T47D (cell line): ENCODE results near the gene PAMR1.

Source experiments
- DNase-seq, 2 experiments: peaks; one replicate each; pipeline versions ENCODE4 v3.0.0 to v3.0.0-alpha.2; 2011 to 2012; ENCODE audit warnings: low read depth in 1 of 2, low spot score in 1 of 2
- JUND ChIP-seq: IDR thresholded peaks from 2 replicates; pipeline ENCODE4 v1.6.1; 2012; ENCODE audit warnings: low read depth
- in situ Hi-C: cut with HindIII; loops from 2 replicates; pipeline ENCODE4 v1.10.0; 2016; ENCODE audit warnings: low sequenced_read_pairs, low pct_unique_long_range_greater_than_20kb

PAMR1 gene

GRCh38 chr11:35525501-35526175 lies at the start of gene PAMR1:
TSS of gene PAMR1 (minus strand) at chr11:35525616. CDS start at chr11:35525585, 31 bp downstream.
- DNase-seq, result peak; percentile 62 to 68
- in situ Hi-C loops, result no loop called here
- TF ChIP-seq JUND, result no peak

GRCh38 chr11:35571696-35572095 lies 46.3 kb upstream of the PAMR1 start:
- DNase-seq, result peak in 1 of 2 experiments; percentile 43
- in situ Hi-C loops, result no loop called here
- TF ChIP-seq JUND, result peak; percentile 57; the same call in 1 of the 2 replicates

GRCh38 chr11:35567737-35568465 lies 42.5 kb upstream of the PAMR1 start:
- peak; percentile 23 to 97 for DNase-seq
- TF ChIP-seq JUND, result peak; percentile 66
- in situ Hi-C loops, result no loop called here

- no peak for DNase-seq
- TF ChIP-seq JUND, result no peak
- in situ Hi-C loops, result no loop called here
Observed at GRCh38 chr11:35566885-35567284, 41.5 kb upstream of the PAMR1 start.

- in situ Hi-C loops, result no loop called here
- DNase-seq, result no peak
- no peak for TF ChIP-seq JUND
Observed at GRCh38 chr11:35566181-35566580, 40.8 kb upstream of the PAMR1 start.

- TF ChIP-seq JUND, result no peak
- in situ Hi-C loops, result no loop called here
- DNase-seq, result no peak
Observed at GRCh38 chr11:35564245-35564595, 38.8 kb upstream of the PAMR1 start.

GRCh38 chr11:35563484-35564244 lies 38.2 kb upstream of the PAMR1 start:
- in situ Hi-C loops, result no loop called here
- TF ChIP-seq JUND, result no peak
- DNase-seq, result no peak

- in situ Hi-C loops, result no loop called here
- no peak for TF ChIP-seq JUND
- no peak for DNase-seq
Observed at GRCh38 chr11:35559949-35560348, 34.5 kb upstream of the PAMR1 start.

- in situ Hi-C loops, result no loop called here
- no peak for TF ChIP-seq JUND
- no peak for DNase-seq
Observed at GRCh38 chr11:35558513-35558912, 33.1 kb upstream of the PAMR1 start.

- no peak for DNase-seq
- no peak for TF ChIP-seq JUND
- in situ Hi-C loops, result no loop called here
Observed at GRCh38 chr11:35555488-35555887, 30.1 kb upstream of the PAMR1 start.

GRCh38 chr11:35554491-35555437 lies 29.3 kb upstream of the PAMR1 start:
- no peak for TF ChIP-seq JUND
- DNase-seq, result peak; percentile 26 to 66
- in situ Hi-C loops, result no loop called here

- in situ Hi-C loops, result no loop called here
- peak; percentile 38 to 91 for DNase-seq
- peak; percentile 83 for TF ChIP-seq JUND
Observed at GRCh38 chr11:35553831-35554230, 28.4 kb upstream of the PAMR1 start.
